Measurements from ENCODE around the gene PLD1. TPM values are rescaled to one million over a fixed set of nuclear protein-coding genes. Genes with fewer than 3 reads are reported as not detected.

The PLD1 gene
- total RNA-seq, 1 donor from 2014 or later = 0.93 TPM

- TF ChIP-seq, protein P1, sequence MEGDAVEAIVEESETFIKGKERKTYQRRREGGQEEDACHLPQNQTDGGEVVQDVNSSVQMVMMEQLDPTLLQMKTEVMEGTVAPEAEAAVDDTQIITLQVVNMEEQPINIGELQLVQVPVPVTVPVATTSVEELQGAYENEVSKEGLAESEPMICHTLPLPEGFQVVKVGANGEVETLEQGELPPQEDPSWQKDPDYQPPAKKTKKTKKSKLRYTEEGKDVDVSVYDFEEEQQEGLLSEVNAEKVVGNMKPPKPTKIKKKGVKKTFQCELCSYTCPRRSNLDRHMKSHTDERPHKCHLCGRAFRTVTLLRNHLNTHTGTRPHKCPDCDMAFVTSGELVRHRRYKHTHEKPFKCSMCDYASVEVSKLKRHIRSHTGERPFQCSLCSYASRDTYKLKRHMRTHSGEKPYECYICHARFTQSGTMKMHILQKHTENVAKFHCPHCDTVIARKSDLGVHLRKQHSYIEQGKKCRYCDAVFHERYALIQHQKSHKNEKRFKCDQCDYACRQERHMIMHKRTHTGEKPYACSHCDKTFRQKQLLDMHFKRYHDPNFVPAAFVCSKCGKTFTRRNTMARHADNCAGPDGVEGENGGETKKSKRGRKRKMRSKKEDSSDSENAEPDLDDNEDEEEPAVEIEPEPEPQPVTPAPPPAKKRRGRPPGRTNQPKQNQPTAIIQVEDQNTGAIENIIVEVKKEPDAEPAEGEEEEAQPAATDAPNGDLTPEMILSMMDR (conservative IDR thresholded peaks at IDR 0.05) = no peak
- peaks cover 30% of the 10 kb centered on the region for H3K4me1 Mint-ChIP-seq
- H3K9me3 Mint-ChIP-seq = no peaks in the 10 kb centered on the region
- no peak for DNase-seq (ENCODE audit: low read depth, low spot score)
- H3K36me3 Mint-ChIP-seq (ENCODE audit: low read depth) = no peaks in the 10 kb centered on the region
- H3K4me3 Mint-ChIP-seq = no peak overlapping the region
- H3K27me3 Mint-ChIP-seq (ENCODE audit: low read depth) = peaks cover 5% of the 10 kb centered on the region
- H3K27ac Mint-ChIP-seq (ENCODE audit: unreplicated experiment) = no peak overlapping the region
Measured at GRCh38 chr3:171778493-171778892, 31.8 kb downstream of the PLD1 start.

DNA sequence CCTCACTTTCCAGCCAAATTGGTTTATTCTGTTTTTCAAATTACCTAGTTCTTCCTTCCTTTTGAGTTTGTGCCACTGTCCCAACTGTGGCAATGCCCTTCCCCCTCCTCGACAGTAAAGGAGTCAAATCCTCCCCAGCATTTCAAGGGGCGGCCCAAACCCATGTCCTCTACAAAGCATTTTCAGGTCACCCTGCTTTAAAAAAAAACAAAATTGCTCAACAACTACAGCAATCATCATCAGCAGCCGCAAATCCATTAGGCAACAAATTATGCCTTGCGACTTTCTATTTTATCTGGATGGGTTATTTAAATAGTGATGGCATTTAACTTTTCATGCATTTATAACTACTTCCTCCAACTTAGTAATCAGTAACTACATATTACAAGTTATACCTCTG lies 32.7 kb downstream of the PLD1 start:
- TF ChIP-seq, protein P1 (conservative IDR thresholded peaks at IDR 0.05) = no peak
- Mint-ChIP-seq H3K27ac (ENCODE audit: unreplicated experiment) (no peak overlapping the region), H3K4me3 (no peak overlapping the region), H3K4me1 (peaks cover 32% of the 10 kb centered on the region), H3K36me3 (ENCODE audit: low read depth) (no peaks in the 10 kb centered on the region), H3K9me3 (no peaks in the 10 kb centered on the region), H3K27me3 (ENCODE audit: low read depth) (peaks cover 5% of the 10 kb centered on the region)
- DNase-seq (ENCODE audit: low read depth, low spot score) = no peak

- Mint-ChIP-seq H3K36me3 (ENCODE audit: low read depth) (no peaks in the 10 kb centered on the region), H3K4me3 (no peak overlapping the region), H3K27ac (ENCODE audit: unreplicated experiment) (no peak overlapping the region), H3K9me3 (no peaks in the 10 kb centered on the region), H3K4me1 (peaks cover 37% of the 10 kb centered on the region), H3K27me3 (ENCODE audit: low read depth) (peaks cover 5% of the 10 kb centered on the region)
- TF ChIP-seq, protein P1 (conservative IDR thresholded peaks at IDR 0.05) = no peak
- DNase-seq (ENCODE audit: low read depth, low spot score) = no peak
Measured at GRCh38 chr3:171776839-171777583, 33.3 kb downstream of the PLD1 start.

- Mint-ChIP-seq H3K36me3 (ENCODE audit: low read depth) (no peaks in the 10 kb centered on the region), H3K9me3 (no peaks in the 10 kb centered on the region), H3K27me3 (ENCODE audit: low read depth) (peaks cover 5% of the 10 kb centered on the region), H3K27ac (ENCODE audit: unreplicated experiment) (no peak overlapping the region), H3K4me1 (peaks cover 35% of the 10 kb centered on the region), H3K4me3 (no peak overlapping the region)
- no peak for DNase-seq (ENCODE audit: low read depth, low spot score)
- TF ChIP-seq, protein P1 (conservative IDR thresholded peaks at IDR 0.05) = no peak
Measured at GRCh38 chr3:171776411-171776810, 33.9 kb downstream of the PLD1 start.

GRCh38 chr3:171775943-171776342 lies 34.3 kb downstream of the PLD1 start:
- peaks cover 39% of the 10 kb centered on the region for H3K4me1 Mint-ChIP-seq
- H3K4me3 Mint-ChIP-seq = no peak overlapping the region
- no peaks in the 10 kb centered on the region for H3K9me3 Mint-ChIP-seq
- H3K27ac Mint-ChIP-seq (ENCODE audit: unreplicated experiment) = no peak overlapping the region
- no peak for DNase-seq (ENCODE audit: low read depth, low spot score)
- TF ChIP-seq, protein P1 (conservative IDR thresholded peaks at IDR 0.05) = no peak
- H3K27me3 Mint-ChIP-seq (ENCODE audit: low read depth) = peaks cover 5% of the 10 kb centered on the region
- no peaks in the 10 kb centered on the region for H3K36me3 Mint-ChIP-seq (ENCODE audit: low read depth)

Data from neural crest cell (in vitro differentiated cells).